Tibial artery (tissue), 4 donors: ENCODE results near the gene AP2A2.

Source experiments
- DNase-seq, 2 donors: peaks; one replicate each; pipeline ENCODE4 v3.0.0-alpha.2; 2019
- H3K27ac ChIP-seq, 2 donors: fragments of 200-600 bp; sonication (generic) in 1 of 2; 1 replicate in 1 of 2; 2 replicates in 1 of 2; pipeline ENCODE4 v1.5.1; 2018 to 2019; ENCODE audit warnings: mild to moderate bottlenecking in 1 of 2
- H3K27me3 ChIP-seq, 2 donors: fragments of 200-600 bp; sonication (generic) in 1 of 2; one replicate each; pipeline versions ENCODE4 v1.5.1 to v1.6.0; 2016 to 2019
- H3K36me3 ChIP-seq, 3 donors: fragments of 200-600 bp; sonication (generic) in 2 of 3; one replicate each; pipeline ENCODE4 v1.5.1; 2016 to 2019; ENCODE audit warnings: mild to moderate bottlenecking in 2 of 3
- H3K4me1 ChIP-seq, 4 donors: fragments of 200-600 bp; sonication (generic) in 2 of 4; 1 replicate in 3 of 4; 2 replicates in 1 of 4; pipeline ENCODE4 v1.5.1; 2016 to 2019
- H3K4me3 ChIP-seq, 2 donors: fragments of 200-600 bp; sonication (generic) in 1 of 2; 1 replicate in 1 of 2; 2 replicates in 1 of 2; pipeline ENCODE4 v1.5.1; 2018 to 2019; ENCODE audit warnings: mild to moderate bottlenecking in 2 of 2
- H3K9me3 ChIP-seq, 3 donors: fragments of 200-600 bp; sonication (generic) in 1 of 3; one replicate each; pipeline ENCODE4 v1.5.1; 2016 to 2019
- CTCF ChIP-seq, 2 experiments: fragments of 200-600 bp in 1 of 2; fragments of 450-650 bp in 1 of 2; IDR thresholded peaks; one replicate each; pipeline ENCODE4 v1.5.1; 2017 to 2019; ENCODE audit warnings: antibody characterized with exemption in 2 of 2, mild to moderate bottlenecking in 1 of 2, moderate library complexity in 1 of 2
- intact Hi-C: fragments of 100-400 bp; cut with DNase I; formaldehyde crosslinking; loops from one replicate; pipeline ENCODE4 v1.15.0; 2023; ENCODE audit warnings: low total_unique reads

AP2A2 gene

GRCh38 chr11:1020211-1020905, 94.7 kb downstream of the AP2A2 start:
- Histone ChIP-seq H3K27me3 (no peaks in the 10 kb centered on the region), H3K9me3 (no peaks in the 10 kb centered on the region), H3K27ac (no peak overlapping the region), H3K36me3 (peaks cover 0 to 19% (median 0%) of the 10 kb centered on the region in 3 donors), H3K4me3 (no peak overlapping the region), H3K4me1 (no peaks in the 10 kb centered on the region)
- intact Hi-C loops = no loop called here
- DNase-seq = no peak
- no peak for TF ChIP-seq CTCF (IDR thresholded peaks at IDR 0.05)

DNA sequence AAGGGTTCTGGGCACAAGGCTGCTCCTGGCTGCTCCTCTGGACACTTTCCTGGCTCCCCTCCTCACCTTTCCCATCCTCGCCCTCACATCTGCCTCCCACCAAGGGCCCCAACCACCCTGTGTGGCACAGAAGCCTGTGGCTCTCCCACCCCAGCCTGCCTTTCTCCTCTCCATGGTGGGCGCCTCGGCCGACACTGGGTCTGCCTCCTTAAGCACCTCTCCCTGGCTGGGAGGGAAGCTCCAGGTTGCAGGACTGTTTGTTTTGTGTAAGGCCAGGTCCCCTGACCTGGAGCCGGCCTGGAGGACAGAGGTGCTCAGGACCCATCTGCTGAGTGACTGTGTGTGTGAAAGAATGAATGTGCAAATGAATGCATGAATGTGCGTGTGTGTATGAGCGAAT, 96.7 kb downstream of the AP2A2 start:
- no peaks in the 10 kb centered on the region for H3K27me3 ChIP-seq
- TF ChIP-seq CTCF (IDR thresholded peaks at IDR 0.05) = no peak
- no peaks in the 10 kb centered on the region for H3K4me1 ChIP-seq
- H3K36me3 ChIP-seq = peaks cover 0 to 25% (median 0%) of the 10 kb centered on the region in 3 donors
- H3K4me3 ChIP-seq = no peak overlapping the region
- intact Hi-C loops = no loop called here
- DNase-seq = no peak
- H3K9me3 ChIP-seq = no peaks in the 10 kb centered on the region
- no peak overlapping the region for H3K27ac ChIP-seq

DNA sequence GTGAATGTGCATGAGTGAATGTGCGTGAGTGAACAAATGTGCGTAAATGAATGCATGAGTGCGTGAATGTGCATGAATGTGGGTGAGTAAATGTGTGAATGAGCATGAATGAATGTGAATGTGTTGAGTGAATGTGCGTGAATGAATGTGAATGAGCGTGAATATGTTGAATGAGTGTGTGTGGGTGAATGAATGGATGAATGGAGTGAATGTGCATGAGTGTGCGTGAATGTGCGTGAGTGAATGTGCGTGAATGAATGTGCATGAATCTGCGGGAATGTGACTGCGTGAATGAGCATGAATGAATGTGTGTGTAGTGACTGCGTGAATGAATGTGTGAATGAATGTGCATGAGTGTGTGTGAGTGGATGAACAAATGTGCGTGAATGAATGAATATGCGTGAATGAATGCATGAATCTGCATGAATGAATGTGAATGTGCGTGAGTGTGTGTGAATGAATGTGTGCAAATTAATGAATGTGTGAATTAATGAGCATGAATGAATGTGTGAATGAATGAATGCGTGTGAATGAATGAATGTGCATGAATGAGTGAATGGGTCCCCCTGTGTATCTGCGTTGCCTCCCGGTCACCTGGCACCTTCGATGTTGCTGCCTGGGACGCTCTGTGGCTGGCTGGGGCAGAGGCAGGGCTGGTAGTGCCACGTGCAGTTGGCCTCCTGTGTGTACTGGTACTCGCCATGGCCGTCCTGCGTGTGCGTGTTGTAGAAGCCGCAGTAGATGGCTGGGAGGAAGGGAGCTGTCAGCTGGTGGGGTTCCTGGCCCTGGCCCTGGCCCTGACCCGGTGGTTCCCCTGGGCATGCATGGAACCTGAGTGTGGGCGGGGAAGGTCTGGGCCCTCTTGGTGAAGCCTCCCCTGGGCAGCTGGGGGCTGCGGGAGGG, 97.5 kb downstream of the AP2A2 start:
- DNase-seq = no peak
- H3K27ac ChIP-seq = no peak overlapping the region
- no peaks in the 10 kb centered on the region for H3K9me3 ChIP-seq
- H3K36me3 ChIP-seq = peaks cover 0 to 25% (median 0%) of the 10 kb centered on the region in 3 donors
- H3K27me3 ChIP-seq = no peaks in the 10 kb centered on the region
- no peak for TF ChIP-seq CTCF (IDR thresholded peaks at IDR 0.05)
- no peak overlapping the region for H3K4me3 ChIP-seq
- intact Hi-C loops = no loop called here
- no peaks in the 10 kb centered on the region for H3K4me1 ChIP-seq

DNA sequence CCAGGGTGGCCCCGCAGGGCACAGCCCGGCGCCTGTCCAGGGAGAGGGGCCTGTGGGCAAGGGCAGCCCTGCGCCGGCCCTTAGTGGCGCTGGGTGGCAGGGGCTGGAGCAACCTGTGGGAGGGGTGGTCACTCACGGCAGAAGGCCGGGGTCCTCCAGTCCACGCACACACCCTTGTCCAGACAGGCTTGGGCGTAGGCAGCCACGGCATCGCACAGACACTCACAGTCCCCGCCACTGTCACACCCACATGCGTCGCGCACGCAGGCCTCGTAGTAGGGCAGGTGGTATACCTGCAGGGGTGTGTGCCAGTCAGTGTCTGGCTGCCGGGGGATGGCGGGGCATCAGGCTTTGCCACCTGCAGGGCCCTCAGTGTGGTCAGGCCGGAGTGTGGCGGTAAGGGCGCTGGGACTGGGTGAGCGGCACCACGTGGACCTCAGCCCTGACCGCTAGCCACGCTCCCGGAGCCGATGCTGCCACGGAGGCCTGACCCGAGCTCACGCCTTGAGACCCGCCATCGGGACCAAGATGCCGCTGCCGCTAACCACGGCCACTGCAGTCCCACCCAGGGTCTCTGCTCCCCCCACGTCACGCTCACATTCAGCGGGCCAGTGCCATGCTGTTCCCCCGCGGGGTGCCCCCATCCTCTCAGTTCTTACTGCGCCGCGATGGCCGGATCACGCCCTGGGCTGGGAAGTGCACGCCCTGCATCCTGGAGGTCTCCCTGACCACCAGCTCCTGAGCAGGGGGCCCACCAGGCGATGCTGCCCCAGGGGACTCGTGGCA, 98.3 kb downstream of the AP2A2 start:
- no peaks in the 10 kb centered on the region for H3K9me3 ChIP-seq
- peaks cover 0 to 25% (median 0%) of the 10 kb centered on the region in 3 donors for H3K36me3 ChIP-seq
- H3K4me1 ChIP-seq = no peaks in the 10 kb centered on the region
- no peak overlapping the region for H3K4me3 ChIP-seq
- H3K27me3 ChIP-seq = no peaks in the 10 kb centered on the region
- intact Hi-C loops = no loop called here
- no peak overlapping the region for H3K27ac ChIP-seq
- TF ChIP-seq CTCF (IDR thresholded peaks at IDR 0.05) = no peak
- no peak for DNase-seq

DNA sequence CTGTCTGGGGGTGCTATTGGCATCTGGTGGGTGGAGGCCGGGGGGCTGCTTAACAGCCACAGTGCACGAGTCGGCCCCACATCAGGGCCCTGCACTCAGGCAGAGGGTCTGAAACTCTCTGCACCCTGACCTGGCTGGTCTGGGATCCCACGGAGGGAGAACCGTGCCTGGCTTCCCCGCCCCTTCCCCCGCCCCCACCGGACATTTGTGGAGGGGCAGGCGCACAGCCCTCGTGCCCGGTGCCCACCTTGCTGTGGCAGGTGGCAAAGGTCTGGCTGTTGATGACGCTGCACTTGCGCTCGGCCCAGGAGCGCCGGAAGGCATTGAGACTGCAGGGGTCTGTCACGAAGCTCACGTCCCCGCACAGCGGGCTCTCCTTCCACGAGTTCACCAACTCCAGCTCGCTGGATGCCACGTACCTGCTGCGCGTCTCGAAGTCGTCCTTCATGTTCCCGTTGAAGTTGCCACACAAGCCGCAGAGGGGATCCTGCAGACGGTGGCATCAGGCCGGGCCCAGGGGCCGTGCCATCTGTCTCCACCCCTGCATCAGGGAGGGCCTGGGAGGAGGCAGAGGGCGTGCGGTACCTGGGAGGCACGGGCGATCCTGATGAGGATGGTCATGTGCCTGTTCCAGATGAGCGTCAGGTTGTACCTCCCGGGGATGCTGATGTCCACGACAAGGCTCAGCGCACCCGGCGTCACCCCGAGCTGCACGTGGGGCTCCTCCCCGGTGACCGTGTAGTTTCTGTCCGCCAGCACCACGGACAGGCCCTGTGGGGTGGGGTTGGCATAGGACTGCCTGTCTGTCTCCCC, 99.1 kb downstream of the AP2A2 start:
- intact Hi-C loops = no loop called here
- Histone ChIP-seq H3K4me1 (no peaks in the 10 kb centered on the region), H3K36me3 (peaks cover 0 to 25% (median 0%) of the 10 kb centered on the region in 3 donors), H3K27me3 (no peaks in the 10 kb centered on the region), H3K4me3 (no peak overlapping the region), H3K27ac (no peak overlapping the region), H3K9me3 (no peaks in the 10 kb centered on the region)
- no peak for TF ChIP-seq CTCF (IDR thresholded peaks at IDR 0.05)
- no peak for DNase-seq
